Natural killer cell (primary cell): ENCODE data around the gene SH3GL3. TPM values are rescaled to one million over a fixed set of nuclear protein-coding genes. Genes with fewer than 3 reads are reported as not detected.

ENCODE experiments used
- ATAC-seq, 3 donors: fragments of 150-1000 bp in 2 of 3; fragments of 200-7000 bp in 1 of 3; cut with Tn5 transposase; 1 replicate in 1 of 3; 2 replicates in 2 of 3; pipeline ENCODE4 v1.10.0; 2021; ENCODE audit warnings: mild to moderate bottlenecking in 2 of 3, moderate library complexity in 2 of 3
- DNase-seq, 2 donors: peaks; one replicate each; pipeline versions ENCODE4 v3.0.0 to v3.0.0-alpha.2; 2013 to 2021; ENCODE audit warnings: mixed read lengths in 1 of 2
- H3K27ac ChIP-seq: one replicate; pipeline ENCODE4 v1.5.1; 2013; ENCODE audit warnings: mild to moderate bottlenecking, low read length
- H3K27me3 ChIP-seq: one replicate; pipeline ENCODE4 v1.6.1; 2013; ENCODE audit warnings: low read length; ENCODE audit not compliant: control insufficient read depth, insufficient read depth
- H3K36me3 ChIP-seq: one replicate; pipeline ENCODE4 v1.6.1; 2013; ENCODE audit warnings: low read length; ENCODE audit not compliant: control insufficient read depth, insufficient read depth
- H3K4me1 ChIP-seq: one replicate; pipeline ENCODE4 v1.6.1; 2013; ENCODE audit warnings: low read length; ENCODE audit not compliant: control insufficient read depth, insufficient read depth
- H3K4me3 ChIP-seq: one replicate; pipeline ENCODE4 v1.5.1; 2013; ENCODE audit warnings: low read length
- H3K9me3 ChIP-seq: one replicate; pipeline ENCODE4 v1.6.1; 2013; ENCODE audit warnings: low read length; ENCODE audit not compliant: control insufficient read depth, insufficient read depth
- H3K27ac Mint-ChIP-seq, 2 donors: one replicate each; pipeline ENCODE4 v1.8.0; 2022; ENCODE audit warnings: mild to moderate bottlenecking in 2 of 2, mixed read lengths in 2 of 2, moderate library complexity in 1 of 2
- H3K27me3 Mint-ChIP-seq, 2 donors: one replicate each; pipeline ENCODE4 v1.8.0; 2022; ENCODE audit warnings: low read depth in 2 of 2, mixed read lengths in 2 of 2
- H3K36me3 Mint-ChIP-seq: one replicate; pipeline ENCODE4 v1.8.0; 2022; ENCODE audit warnings: mixed read lengths
- H3K4me1 Mint-ChIP-seq, 2 donors: one replicate each; pipeline ENCODE4 v1.8.0; 2022; ENCODE audit warnings: mixed read lengths in 2 of 2
- H3K4me3 Mint-ChIP-seq: one replicate; pipeline ENCODE4 v1.8.0; 2022; ENCODE audit warnings: mild to moderate bottlenecking, moderate library complexity, mixed read lengths
- H3K9me3 Mint-ChIP-seq, 2 donors: one replicate each; pipeline ENCODE4 v1.8.0; 2022; ENCODE audit warnings: mixed read lengths in 2 of 2
- CTCF ChIP-seq: fragments of 200-600 bp; IDR thresholded peaks from one replicate; pipeline ENCODE4 v1.8.0; 2022; ENCODE audit warnings: antibody characterized with exemption
- WGBS: methylation state at CpG from one replicate; pipeline ENCODE4 v1.1.7; 2013; ENCODE audit warnings: missing lambda C conversion rate; ENCODE audit not compliant: insufficient coverage; 5-methylcytosine and 5-hydroxymethylcytosine counted together
- intact Hi-C: fragments of 100-400 bp; cut with micrococcal nuclease; formaldehyde crosslinking; loops from one replicate; pipeline ENCODE4 v1.14.2; 2022
- total RNA-seq, 4 donors: library from RNA; stranded (reverse); fragments of 120-200 nt in 1 of 4; gene quantifications; one replicate each; pipeline versions ENCODE4 v1.2.3 to v1.2.4, GENCODE V29; 2013 to 2022

SH3GL3 gene
- total RNA-seq, 3 donors from 2014 or later (not counting 1 experiment from before 2014, with no cell fraction given) = not detected

GRCh38 chr15:83658430-83659416, 211.6 kb downstream of the SH3GL3 start:
- TF ChIP-seq CTCF = no peak
- peaks cover 2% of the 10 kb centered on the region for H3K27me3 ChIP-seq
- no peaks in the 10 kb centered on the region for H3K9me3 ChIP-seq
- no peaks in the 10 kb centered on the region for H3K4me1 ChIP-seq
- no peak overlapping the region for H3K27ac ChIP-seq
- H3K4me3 Mint-ChIP-seq = no peak overlapping the region
- intact Hi-C loops = no loop called here
- H3K4me3 ChIP-seq = no peak overlapping the region
- 73% methylated on average over 10 of the region's 10 CpGs for WGBS
- H3K9me3 Mint-ChIP-seq = peaks cover 0 to 2% of the 10 kb centered on the region in 2 donors
- no peak overlapping the region for H3K27ac Mint-ChIP-seq
- H3K36me3 ChIP-seq = no peaks in the 10 kb centered on the region
- DNase-seq (no peak), ATAC-seq (no peak)
- H3K36me3 Mint-ChIP-seq = no peaks in the 10 kb centered on the region
- no peaks in the 10 kb centered on the region for H3K4me1 Mint-ChIP-seq
- peaks cover 9 to 13% of the 10 kb centered on the region in 2 donors for H3K27me3 Mint-ChIP-seq

GRCh38 chr15:83659417-83659812, 212.3 kb downstream of the SH3GL3 start:
- no peak for TF ChIP-seq CTCF
- H3K27ac ChIP-seq = no peak overlapping the region
- Mint-ChIP-seq H3K36me3 (no peaks in the 10 kb centered on the region), H3K4me3 (no peak overlapping the region), H3K27ac (no peak overlapping the region), H3K27me3 (peaks cover 9 to 13% of the 10 kb centered on the region in 2 donors), H3K4me1 (no peaks in the 10 kb centered on the region), H3K9me3 (peaks cover 0 to 2% of the 10 kb centered on the region in 2 donors)
- no peaks in the 10 kb centered on the region for H3K9me3 ChIP-seq
- H3K27me3 ChIP-seq = no peaks in the 10 kb centered on the region
- intact Hi-C loops = no loop called here
- DNase-seq (no peak), ATAC-seq (no peak)
- no peak overlapping the region for H3K4me3 ChIP-seq
- no peaks in the 10 kb centered on the region for H3K4me1 ChIP-seq
- WGBS = 44% methylated on average over 1 of the region's 1 CpG
- H3K36me3 ChIP-seq = no peaks in the 10 kb centered on the region

- Histone ChIP-seq H3K36me3 (no peaks in the 10 kb centered on the region), H3K27me3 (no peaks in the 10 kb centered on the region), H3K4me1 (no peaks in the 10 kb centered on the region), H3K4me3 (no peak overlapping the region), H3K9me3 (no peaks in the 10 kb centered on the region), H3K27ac (no peak overlapping the region)
- DNase-seq (no peak), ATAC-seq (no peak)
- no peak for TF ChIP-seq CTCF
- Mint-ChIP-seq H3K36me3 (no peaks in the 10 kb centered on the region), H3K4me3 (no peak overlapping the region), H3K9me3 (peaks cover 0 to 2% of the 10 kb centered on the region in 2 donors), H3K4me1 (no peaks in the 10 kb centered on the region), H3K27ac (no peak overlapping the region), H3K27me3 (peaks cover 0 to 3% of the 10 kb centered on the region in 2 donors)
- no CpG with 5 or more reads among the region's 3 CpGs for WGBS
- intact Hi-C loops = no loop called here
These were observed 218.3 kb downstream of the SH3GL3 start for GRCh38 chr15:83665480-83665879.

Other genes with a start within 250 kb of the SH3GL3 start
- gene HDGFL3, start 239.5 kb upstream of the SH3GL3 start, total RNA-seq = 10 to 100 TPM; 13.0 to 25.3 (median 21.4) TPM
- not detected for gene BNC1, start 162.7 kb upstream of the SH3GL3 start, total RNA-seq
- under 1 TPM; 0.14 to 0.43 (median 0.25) TPM for gene ADAMTSL3, start 206.8 kb downstream of the SH3GL3 start, total RNA-seq